Left cardiac atrium (tissue), 4 donors: ENCODE results near the gene TIMD4. TPM values are rescaled to one million over a fixed set of nuclear protein-coding genes. Genes with fewer than 3 reads are reported as not detected.
"Not testable (repeated sequence)": the region's sequence is repeated elsewhere in the genome, so short reads cannot be mapped to it uniquely, and the experiment has no call there.

ENCODE experiments used
- ATAC-seq, 2 donors: fragments of 200-7000 bp; cut with Tn5 transposase; one replicate each; pipeline ENCODE4 v1.9.1; 2020; ENCODE audit warnings: mild to moderate bottlenecking in 2 of 2, moderate library complexity in 2 of 2
- DNase-seq: peaks from one replicate; pipeline ENCODE4 v3.0.0-alpha.2; 2020
- intact Hi-C, 2 donors: fragments of 100-400 bp; cut with DNase I; formaldehyde crosslinking; loops; one replicate each; pipeline versions ENCODE4 v1.14.1 to v1.15.1; 2022 to 2023
- long read RNA-seq: library from polyadenylated mRNA; unstranded; transcript quantifications from one replicate; pipeline ENCODE4 v2.0.0, GENCODE V29; 2021
- total RNA-seq, 2 donors: library from RNA; stranded (reverse); fragmentation: NEBNext Ultra II Directional; extraction: Animal tissue kit (Norgen Biotek cat#: 25700); gene quantifications; one replicate each; pipeline ENCODE4 v1.2.1, GENCODE V29; 2021
- donor health status: DM: no; HTN: yes; CAD: no.
- donor health status: DM: no; HTN: yes; CAD: no; lungs with severe emphysema.
- donor health status: DM: yes; HTN: yes; CAD: no.
- donor health status: Dilated cardiomyopathy.

Gene TIMD4
- total RNA-seq, result 1 to 10 TPM in 1 of 2 donors, under 1 TPM in 1; 0.37 to 1.5 TPM
- long read RNA-seq, result 0 reads

DNA sequence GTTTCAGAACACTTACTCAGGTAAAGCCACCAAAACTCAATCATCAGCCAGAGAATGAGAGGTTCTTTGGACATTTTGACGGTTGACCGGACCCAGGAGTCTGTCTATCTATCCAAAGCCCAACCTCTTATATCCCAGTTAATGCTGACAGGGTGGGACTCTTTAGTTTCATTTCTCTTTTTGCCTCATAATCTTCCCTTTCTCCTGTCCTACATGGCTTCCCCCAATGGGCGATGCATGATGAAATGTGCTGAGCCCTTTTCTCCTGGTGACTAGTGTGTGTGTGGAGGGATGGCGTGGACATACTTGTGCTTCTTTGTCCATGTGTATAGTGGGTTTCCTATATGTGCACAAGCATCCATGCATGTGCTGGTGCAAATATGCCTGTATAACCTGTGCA, at the start of gene TIMD4:
TIMD4 (minus strand) TSS at position 102 of the 400 bp plus-strand sequence; CDS start at position 74, 28 bp downstream.
- DNase-seq (no peak), ATAC-seq (peak in 1 of 2 donors; percentile 52)
- intact Hi-C loops, result no loop called here

DNA sequence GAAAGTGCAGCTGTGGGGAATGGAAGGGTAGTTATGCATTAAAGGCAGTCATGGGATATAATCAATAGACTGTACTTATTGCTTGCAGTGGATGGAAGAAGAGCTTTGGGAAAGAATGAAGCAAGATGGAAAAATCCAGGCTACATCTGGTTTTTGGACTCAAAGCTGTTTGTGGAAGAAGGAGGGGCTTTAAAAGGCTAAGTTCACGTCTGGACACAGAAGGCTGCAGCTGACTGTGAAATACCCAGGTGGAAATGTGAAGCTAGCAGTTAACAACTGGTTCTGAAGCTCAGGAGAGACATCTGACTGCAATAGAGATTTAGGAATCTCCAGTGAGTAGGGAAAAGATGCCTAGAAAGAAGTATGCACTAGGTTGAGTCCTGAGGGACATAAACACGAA, 43.2 kb upstream of the TIMD4 start:
- intact Hi-C loops, result no loop called here
- DNase-seq, result no peak
- ATAC-seq, result no peak

DNA sequence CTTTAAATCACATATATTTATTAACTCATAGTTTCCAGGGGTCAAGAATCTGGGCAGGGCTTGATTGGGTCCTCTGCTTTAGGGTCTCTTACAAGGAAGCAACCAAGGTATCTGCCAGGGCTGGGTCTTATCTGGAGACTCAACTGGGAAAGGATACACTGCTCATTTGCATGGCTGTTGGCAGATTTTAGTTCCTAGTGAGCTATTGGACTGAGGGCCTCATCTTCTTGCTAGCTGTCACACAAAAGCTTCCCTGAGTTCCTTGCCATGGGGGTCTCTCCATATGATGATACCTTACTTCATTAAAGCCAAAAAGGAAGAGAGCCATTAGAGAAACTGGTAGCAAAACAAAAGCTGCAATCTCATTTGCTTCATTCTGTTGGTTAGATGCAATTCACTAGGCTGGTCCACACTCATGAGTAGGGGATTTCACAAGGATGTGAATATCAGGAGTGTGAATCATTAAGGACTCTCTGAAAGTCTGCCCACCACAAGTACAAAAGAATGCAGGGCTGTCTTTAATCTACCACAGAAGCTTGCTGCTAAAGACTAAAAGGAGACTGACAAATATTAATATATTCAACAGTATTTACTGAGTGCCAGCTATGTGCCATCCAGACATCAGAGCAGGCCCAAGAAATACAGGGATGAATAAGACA, 42.0 kb upstream of the TIMD4 start:
- ATAC-seq, result no peak
- intact Hi-C loops, result no loop called here
- DNase-seq, result no peak

DNA sequence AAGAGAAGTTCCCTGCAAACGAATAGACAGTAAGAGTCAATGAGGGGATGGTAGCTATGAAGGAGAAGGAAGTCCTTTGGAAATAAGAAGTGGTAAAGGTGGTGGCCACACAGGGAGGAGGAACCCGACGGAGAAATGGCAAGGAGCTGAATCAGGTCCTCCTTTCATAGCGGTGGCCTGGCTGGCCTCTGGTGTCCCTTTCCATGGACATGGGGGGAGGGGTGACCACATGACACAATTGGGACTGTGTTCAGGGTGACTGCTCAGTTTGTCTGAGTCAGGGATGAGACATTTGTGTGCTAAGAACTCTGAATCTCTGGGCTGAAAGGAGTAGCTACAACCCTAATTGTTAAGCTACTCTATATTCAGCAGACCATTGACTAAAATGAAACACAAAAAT, 28.7 kb upstream of the TIMD4 start:
- DNase-seq, result no peak
- intact Hi-C loops, result no loop called here

DNA sequence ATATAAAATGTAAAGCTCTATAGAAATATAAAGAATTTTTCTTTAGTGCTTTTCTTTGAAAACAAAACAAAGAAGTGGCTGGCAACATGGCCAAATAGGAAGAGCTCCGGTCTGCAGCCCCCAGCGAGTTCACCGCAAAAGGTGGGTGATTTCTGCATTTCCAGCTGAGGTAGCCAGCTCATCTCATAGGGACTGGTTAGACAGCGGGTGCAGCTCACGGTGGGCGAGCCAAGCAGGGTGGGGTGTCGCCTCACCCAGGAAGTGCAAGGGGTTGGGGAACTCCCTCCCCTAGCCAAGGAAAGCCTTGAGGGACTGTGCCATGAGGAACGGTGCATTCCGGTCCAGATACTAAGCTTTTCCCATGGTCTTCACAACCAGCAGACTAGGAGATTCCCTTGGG, 21.0 kb upstream of the TIMD4 start:
- no peak for ATAC-seq
- intact Hi-C loops, result no loop called here
- no peak for DNase-seq

More for the DNA sequence above, 28.7 kb upstream of the TIMD4 start:
- ATAC-seq, result no peak

DNA sequence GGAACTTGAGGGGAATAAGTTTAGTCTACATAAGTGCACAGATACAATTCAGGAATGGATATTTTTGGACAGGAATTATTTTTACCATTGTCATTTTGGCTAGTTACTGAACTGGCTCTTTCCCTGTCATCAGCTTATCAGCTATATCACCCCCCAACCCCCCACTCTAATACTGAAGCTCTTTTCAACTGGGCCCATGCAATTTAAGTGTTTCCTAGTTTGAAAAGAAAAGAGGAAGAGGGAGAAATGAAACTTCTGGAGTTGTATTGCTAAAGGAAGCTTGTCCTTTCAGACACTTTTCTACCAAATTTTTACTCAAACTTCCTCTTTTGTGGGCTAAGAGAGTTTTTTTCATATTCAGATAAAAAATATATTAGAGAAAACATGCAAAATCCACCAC, 18.5 kb upstream of the TIMD4 start:
- DNase-seq (no peak), ATAC-seq (no peak)
- intact Hi-C loops, result no loop called here

DNA sequence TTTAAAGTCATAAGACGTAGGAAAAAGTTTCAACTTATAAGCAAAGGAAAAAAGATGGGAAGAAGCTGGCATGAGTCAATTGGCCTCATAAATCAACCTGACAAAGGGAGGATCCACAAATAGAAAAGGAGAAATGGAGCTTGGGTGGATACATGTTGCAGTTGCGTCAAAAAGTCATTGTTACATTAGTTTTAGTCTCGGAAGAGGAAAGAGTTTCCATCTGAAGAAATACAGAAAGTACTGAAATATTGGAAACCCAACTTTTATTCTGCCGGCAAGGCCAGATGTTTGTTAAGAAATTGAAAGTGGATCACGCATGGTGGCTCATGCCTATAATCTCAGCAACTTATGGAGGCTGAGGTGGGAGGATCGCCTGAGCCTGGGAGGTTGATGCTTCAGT, 11.3 kb upstream of the TIMD4 start:
- ATAC-seq (no peak), DNase-seq (no peak)
- intact Hi-C loops, result no loop called here

DNA sequence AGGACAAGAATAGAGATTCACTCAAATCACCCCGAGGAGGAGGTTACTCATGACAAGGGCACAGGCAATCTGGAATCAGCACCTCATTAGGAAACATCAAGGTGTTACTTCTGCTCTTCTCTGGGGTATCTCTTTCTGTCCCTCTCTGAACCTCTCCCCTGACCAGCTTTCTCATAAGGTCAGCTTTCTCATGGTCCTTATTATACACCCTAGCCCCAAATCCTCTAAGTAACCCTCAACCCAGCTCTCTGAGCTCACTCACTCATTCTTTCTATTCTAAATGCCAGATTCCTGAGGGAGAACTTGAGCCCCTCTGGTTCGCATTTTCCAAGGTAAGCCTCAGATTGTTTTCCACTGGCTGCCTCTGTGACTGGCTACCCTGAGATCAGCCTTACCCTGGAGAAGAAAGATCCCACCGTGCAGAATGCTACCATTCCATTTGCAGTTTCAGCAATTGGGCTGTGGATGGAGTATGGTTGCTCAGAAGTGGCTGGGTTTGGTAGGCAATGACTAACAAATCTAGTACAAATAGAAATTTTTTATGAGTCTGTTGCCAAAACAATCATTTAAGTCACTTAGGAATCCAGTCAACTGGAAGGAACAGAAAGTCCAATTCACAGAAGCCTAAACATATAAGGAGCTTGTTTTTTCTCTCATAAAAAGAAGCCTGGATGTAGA, 9.0 kb upstream of the TIMD4 start:
- intact Hi-C loops, result no loop called here
- DNase-seq (no peak), ATAC-seq (no peak)

DNA sequence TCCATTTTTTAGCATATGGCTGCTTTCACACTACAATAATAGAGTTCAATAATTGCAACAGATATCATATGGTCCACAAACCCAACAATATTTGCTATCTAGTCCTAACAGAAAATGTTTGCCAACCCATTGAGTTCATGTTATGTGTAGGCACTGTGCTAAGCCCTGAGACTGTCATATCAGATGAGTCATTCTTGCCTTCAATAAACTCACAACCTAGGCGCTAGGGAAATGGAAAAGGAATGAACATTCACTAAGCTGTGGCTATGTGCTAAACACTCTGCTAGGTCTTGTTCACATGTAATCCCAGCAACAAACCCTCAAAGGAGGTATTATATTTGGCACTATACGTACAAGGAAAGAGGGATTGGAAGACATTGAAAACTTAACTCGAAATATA, 8.4 kb upstream of the TIMD4 start:
- intact Hi-C loops, result no loop called here
- ATAC-seq, result no peak
- no peak for DNase-seq

DNA sequence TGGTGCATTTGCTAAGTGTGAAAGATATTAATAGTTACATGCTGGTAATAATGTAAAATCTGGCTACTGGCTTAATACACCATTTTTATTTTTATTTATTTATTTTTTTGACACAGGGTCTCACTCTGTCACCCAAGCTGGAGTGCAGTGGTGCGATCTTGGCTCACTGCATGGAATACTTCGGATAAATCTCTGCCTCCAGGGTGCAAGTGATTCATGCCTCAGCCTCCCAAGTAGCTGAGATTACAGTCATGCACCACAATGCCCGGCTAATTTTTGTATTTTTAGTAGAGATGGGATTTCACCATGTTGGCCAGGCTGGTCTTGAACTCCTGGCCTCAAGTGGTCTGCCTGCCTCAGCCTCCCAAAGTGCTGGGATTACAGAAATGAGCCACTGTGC, 4.4 kb upstream of the TIMD4 start:
- intact Hi-C loops, DNase-seq, ATAC-seq: not testable (repeated sequence)

DNA sequence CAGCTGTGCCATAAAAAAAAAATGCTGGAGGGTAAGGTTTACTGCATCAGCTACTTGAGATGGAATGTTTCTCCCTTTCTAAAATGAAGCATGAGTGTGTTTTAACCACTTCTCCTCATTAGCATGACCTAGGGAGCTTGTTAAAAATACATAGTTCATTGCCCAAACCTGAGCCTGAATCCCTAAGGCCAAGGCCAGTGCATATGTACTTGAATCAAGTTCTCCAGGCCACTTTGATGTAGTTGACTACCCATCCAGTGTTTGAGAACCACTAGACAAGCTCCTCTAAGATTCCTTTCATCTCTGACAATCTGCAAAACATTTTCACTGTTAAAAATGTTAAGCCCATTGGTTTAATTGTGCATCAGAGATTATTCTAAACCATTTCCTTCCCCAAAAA, 6.7 kb downstream of the TIMD4 start:
- DNase-seq, result no peak
- intact Hi-C loops, result no loop called here

DNA sequence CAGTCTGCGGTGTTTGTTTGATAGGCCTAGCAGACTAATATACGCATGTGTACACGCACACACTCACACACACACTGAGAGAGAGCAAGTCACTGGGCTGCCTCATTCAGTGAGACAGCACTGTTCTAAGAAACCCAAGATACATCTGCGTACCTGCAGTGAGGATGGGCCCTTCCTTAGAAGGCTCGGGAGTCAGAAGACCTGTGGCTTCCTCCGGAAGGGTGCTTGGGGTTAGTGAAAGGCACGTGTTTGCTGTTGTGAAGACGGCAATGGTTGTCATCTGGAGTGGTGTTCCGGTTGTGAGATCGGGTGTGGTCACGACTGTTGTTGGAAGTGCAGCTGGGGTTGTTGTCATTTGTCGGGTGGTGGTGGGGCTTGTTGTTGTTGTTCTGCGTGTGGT, 11.7 kb downstream of the TIMD4 start:
- DNase-seq, result no peak
- no peak for ATAC-seq
- intact Hi-C loops, result no loop called here

More for the DNA sequence above, 6.7 kb downstream of the TIMD4 start:
- no peak for ATAC-seq

DNA sequence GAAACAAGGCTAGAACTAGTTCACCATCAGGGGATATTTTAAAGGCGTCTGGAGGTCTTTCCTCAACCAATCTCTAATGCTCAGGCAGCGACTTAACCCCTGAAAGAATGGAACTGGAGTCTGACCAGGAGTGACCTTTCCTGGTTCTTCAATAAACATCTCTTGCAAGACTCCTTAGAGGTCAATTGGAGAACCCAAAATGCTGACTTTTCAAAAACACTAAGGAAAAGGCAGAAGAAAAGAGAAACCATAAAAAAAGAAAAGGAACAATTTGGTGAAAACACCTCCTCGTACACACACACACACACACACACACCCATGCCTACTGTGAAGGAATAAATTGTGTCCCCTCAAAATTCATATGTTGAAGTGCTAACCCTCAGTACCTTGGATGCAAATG, 12.3 kb downstream of the TIMD4 start:
- intact Hi-C loops, result no loop called here
- no peak for ATAC-seq

DNA sequence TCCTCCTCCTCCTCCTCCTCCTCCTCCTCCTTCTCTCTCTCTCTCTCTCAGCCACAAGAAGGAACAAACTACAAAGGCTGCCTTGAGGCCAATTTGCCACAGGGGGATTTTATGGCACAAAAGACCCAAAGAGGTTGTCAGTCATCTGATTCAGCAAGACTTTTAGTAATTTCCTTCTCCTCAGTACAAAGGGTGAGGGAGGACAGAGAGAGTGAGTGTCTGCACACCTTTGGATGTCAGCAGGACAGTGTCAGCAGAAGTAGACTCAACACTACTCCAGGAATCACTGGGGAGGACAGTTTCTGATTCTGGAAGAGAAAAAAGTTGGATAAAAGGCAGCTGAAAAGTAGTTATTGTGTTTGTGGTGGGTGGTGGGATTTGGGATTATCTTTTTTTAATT, 13.6 kb downstream of the TIMD4 start:
- no peak for ATAC-seq
- DNase-seq, result no peak
- intact Hi-C loops, result no loop called here

More for the DNA sequence above, 12.3 kb downstream of the TIMD4 start:
- DNase-seq, result no peak

DNA sequence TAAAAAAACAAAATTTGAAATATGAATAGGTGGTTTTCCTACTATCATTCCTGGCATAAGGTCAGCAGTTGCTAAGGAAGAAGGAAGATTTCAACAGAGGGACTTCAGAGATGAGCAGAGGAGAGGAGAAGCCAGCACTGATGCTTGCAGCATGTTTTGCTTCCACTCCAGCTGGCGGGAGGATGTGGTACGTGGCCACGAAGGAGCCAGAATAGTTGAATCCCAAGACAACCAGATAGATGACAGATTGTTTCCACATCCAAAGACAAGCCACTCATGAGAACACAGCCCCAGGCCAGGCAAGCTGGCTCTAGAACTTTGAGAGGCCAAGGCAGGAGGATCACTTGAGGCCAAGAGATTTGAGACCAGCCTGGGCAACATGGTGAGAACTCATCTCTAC, 15.1 kb downstream of the TIMD4 start:
- intact Hi-C loops, result no loop called here
- DNase-seq, result no peak
- no peak for ATAC-seq

DNA sequence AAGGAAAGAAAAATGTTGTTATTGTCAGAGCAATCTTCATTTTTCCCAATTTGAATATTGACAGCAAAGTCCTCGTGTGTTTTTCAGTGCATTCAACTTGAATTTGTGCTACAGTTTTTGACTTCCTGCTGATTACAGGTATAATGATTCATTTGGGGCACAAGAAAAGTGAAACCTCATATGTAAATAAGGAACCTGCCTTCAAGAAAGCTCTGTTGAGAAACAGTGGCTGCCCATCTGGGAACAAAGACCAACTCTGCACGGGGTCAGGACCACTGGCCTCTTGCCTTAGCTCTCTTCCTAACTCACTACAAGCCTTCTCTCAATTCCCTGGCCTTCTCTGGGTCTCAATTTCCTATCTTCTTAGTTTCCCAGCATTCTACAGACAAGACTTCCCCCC, 21.0 kb downstream of the TIMD4 start:
- ATAC-seq (no peak), DNase-seq (no peak)
- intact Hi-C loops, result no loop called here

DNA sequence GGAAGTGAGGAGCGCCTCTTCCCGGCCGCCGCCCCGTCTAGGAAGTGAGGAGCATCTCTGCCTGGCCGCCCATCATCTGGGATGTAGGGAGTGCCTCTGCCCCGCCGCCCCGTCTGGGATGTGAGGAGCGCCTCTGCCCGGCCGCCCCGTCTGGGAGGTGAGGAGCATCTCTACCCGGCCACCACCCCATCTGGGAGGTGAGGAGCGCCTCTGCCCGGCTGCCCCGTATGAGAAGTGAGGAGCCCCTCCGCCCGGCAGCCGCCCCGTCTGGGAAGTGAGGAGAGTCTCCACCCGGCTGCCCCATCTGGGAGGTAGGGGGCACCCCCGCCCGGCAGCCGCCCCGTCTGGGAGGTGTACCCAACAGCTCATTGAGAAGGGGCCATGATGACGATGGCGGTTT, 22.6 kb downstream of the TIMD4 start:
- intact Hi-C loops, result not testable (repeated sequence)

DNA sequence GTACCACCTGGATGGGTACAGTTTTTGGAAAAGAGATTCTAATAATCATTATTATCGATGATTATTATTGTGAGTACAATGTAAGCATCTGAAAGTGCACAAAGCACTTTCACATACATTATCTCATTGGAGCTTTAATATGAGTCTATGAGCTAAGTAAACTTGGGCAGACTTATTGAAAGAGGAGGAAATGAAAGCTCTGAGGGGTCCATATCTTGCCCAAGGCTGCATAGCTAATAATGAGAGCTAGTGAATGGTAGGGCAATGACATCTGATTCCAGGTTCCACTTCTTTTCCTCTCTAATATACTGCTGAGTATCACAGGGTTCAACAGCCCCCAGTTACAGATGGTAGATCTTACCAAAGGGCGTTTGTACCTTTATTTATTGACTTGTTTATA, 26.1 kb downstream of the TIMD4 start:
- no peak for ATAC-seq
- intact Hi-C loops, result no loop called here
- DNase-seq, result no peak

More for the DNA sequence above, 22.6 kb downstream of the TIMD4 start:
- DNase-seq, ATAC-seq: not testable (repeated sequence)

DNA sequence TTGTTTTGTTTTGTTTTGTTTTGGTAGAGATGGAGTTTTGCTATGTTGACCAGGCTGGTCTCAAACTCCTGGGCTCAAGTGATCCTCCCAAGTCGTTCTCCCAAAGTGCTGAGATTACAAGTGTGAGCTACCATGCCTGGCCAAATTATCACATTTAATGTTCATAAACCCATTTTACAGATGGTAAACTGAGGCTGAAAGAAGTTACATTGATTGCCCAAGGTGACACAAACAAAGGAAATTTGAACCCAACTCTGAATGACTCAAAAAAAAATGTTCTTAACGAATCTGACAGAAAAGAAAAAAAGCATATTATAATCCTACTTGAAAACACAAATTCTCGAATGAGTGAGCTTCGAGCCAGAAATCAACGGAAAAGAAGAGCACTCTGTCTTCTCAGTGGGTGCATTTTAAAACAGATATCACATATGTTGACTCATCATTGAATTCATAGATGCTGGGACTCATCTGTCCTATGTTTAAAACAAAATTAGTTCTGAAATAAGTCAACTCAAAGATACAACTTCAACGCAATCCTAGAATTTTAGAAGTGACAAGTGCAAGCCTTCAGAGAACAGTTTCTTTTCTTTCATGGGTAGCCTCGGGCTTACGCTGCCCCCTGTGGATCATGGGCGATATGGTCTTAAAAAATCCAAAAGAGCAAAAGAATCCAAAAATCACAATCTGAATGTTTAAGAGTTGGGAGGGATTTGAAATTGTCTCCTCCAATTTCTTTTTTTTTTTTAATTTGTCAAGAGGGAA, 28.4 kb downstream of the TIMD4 start:
- peak in 1 of 2 donors; percentile 41 for ATAC-seq
- DNase-seq, result no peak
- intact Hi-C loops, result no loop called here

DNA sequence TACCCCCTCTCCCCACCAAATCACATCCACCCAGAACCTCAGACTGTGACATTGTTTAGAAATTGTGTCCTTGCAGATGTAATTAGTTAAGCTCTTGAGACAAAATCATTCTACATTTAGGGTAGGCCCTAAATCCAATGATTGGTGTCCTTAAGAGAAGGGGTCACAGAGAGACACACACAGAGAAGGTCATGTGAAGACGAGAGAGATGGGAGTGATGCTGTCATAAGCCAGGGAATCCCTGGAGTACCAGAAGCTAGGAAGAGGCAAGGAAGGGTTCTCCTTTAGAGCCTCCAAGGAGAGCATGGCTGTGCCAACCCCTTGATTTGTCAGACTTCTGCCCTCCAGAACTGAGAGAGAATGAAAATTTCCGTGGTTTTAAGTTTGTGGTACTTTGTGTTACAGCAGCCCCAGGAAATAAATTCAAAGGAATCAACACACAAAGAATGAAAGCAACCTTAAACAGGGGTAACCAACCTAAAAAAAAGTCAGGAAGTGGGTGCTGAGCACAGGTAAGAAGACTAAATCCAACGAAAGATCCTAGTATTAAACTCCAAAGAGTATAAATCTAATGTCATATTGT, 33.6 kb downstream of the TIMD4 start:
- intact Hi-C loops, result no loop called here
- no peak for ATAC-seq
- no peak for DNase-seq
